OCI-LY1 (cell line): ENCODE measurements around the gene CCM2.

Experiments
- H2AFZ ChIP-seq: fragments of 200-600 bp; sonication (generic), shearing (Covaris generic); 2 replicates; pipeline ENCODE4 v1.6.0; 2014; ENCODE audit warnings: antibody characterized with exemption, mild to moderate bottlenecking, low read length
- H3F3A ChIP-seq: fragments of 200-600 bp; sonication (generic), shearing (Covaris generic); 2 replicates; pipeline ENCODE4 v1.6.0; 2014; ENCODE audit warnings: mild to moderate bottlenecking, antibody characterized with exemption, low read length, moderate library complexity; ENCODE audit not compliant: insufficient read depth
- H3K27ac ChIP-seq: fragments of 200-600 bp; sonication (generic); 2 replicates; pipeline ENCODE4 v1.5.1; 2014; ENCODE audit warnings: low read length, mixed run types, mild to moderate bottlenecking, low read depth; ENCODE audit not compliant: poor library complexity, severe bottlenecking
- H3K27me3 ChIP-seq: fragments of 200-600 bp; sonication (generic); 2 replicates; pipeline ENCODE4 v1.6.0; 2014; ENCODE audit warnings: antibody characterized with exemption, mild to moderate bottlenecking, low read length, moderate library complexity; ENCODE audit not compliant: insufficient read depth
- H3K36me3 ChIP-seq: fragments of 200-600 bp; sonication (generic); 2 replicates; pipeline ENCODE4 v1.6.1; 2014; ENCODE audit warnings: mild to moderate bottlenecking, antibody characterized with exemption, low read length, moderate library complexity, mixed read lengths; ENCODE audit not compliant: insufficient read depth
- H3K4me1 ChIP-seq: fragments of 200-600 bp; sonication (generic); 2 replicates; pipeline ENCODE4 v1.5.1; 2014; ENCODE audit warnings: mild to moderate bottlenecking, low read length, moderate library complexity; ENCODE audit not compliant: insufficient read depth, severe bottlenecking
- H3K4me2 ChIP-seq: fragments of 200-600 bp; sonication (generic), shearing (Covaris generic); 2 replicates; pipeline ENCODE4 v1.6.1; 2014; ENCODE audit warnings: low read length
- H3K4me3 ChIP-seq: fragments of 200-600 bp; sonication (generic); 2 replicates; pipeline ENCODE4 v1.5.1; 2014; ENCODE audit warnings: low read length, low read depth, mild to moderate bottlenecking, mixed read lengths; ENCODE audit not compliant: poor library complexity, severe bottlenecking
- H3K79me2 ChIP-seq: fragments of 200-600 bp; shearing (Covaris generic); 2 replicates; pipeline ENCODE4 v1.6.1; 2016; ENCODE audit warnings: mixed run types, low read length, mixed read lengths; ENCODE audit not compliant: insufficient read depth
- H3K9ac ChIP-seq: fragments of 200-600 bp; sonication (generic), shearing (Covaris generic); 2 replicates; pipeline ENCODE4 v1.6.1; 2014; ENCODE audit warnings: mild to moderate bottlenecking, low read length, mixed read lengths
- H3K9me2 ChIP-seq: fragments of 200-600 bp; sonication (generic), shearing (Covaris generic); 2 replicates; pipeline ENCODE4 v1.6.1; 2014; ENCODE audit warnings: low read depth, mild to moderate bottlenecking, low read length, mixed read lengths
- H3K9me3 ChIP-seq: fragments of 200-600 bp; shearing (Covaris generic); 2 replicates; pipeline ENCODE4 v1.6.1; 2014; ENCODE audit warnings: low read length, mixed read lengths
- H4K20me1 ChIP-seq: fragments of 200-600 bp; sonication (generic), shearing (Covaris generic); 2 replicates; pipeline ENCODE4 v1.6.0; 2016; ENCODE audit warnings: mild to moderate bottlenecking, low read length; ENCODE audit not compliant: insufficient read depth
- EZH2 ChIP-seq: fragments of 200-600 bp; sonication (generic), shearing (Covaris generic); IDR thresholded peaks from 2 replicates; pipeline ENCODE4 v1.8.0; 2017; ENCODE audit warnings: borderline replicate concordance, mixed run types, mild to moderate bottlenecking, antibody characterized with exemption, low read length, moderate library complexity, mixed read lengths
- TF ChIP-seq, protein P1 (sequence below): fragments of 200-600 bp; sonication (generic), shearing (Covaris generic); IDR thresholded peaks from 2 replicates; pipeline ENCODE4 v1.5.1; 2017; ENCODE audit warnings: mild to moderate bottlenecking, antibody characterized with exemption, low read length, moderate library complexity, mixed read lengths

CCM2 gene

DNA sequence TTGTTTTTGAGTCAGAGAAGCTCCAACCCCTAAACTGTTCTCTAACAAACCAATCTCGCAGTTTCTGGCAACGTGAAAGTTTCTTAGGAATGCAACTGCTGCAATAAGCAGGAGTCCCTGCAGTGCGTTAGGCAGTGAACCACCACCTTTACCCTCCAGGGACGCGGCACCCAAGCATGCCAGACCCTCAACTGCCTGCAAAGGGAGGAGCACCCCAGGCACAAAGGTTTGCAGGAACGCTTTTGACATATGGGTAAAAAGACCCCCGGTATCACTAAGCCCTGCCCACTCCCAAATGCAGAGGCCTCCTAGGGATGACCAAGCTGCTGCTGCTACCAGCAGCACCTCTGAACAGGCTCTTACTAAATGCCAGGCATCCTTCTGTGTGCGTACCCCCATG lies 106.8 kb downstream of the CCM2 start:
- H3K27ac ChIP-seq = no peak overlapping the region
- no peak overlapping the region; the same call in 1 of the 2 replicates for H3K9ac ChIP-seq
- H4K20me1 ChIP-seq = no peaks in the 10 kb centered on the region; the same call in 1 of the 2 replicates
- H3F3A ChIP-seq = no peaks in the 10 kb centered on the region
- H3K9me3 ChIP-seq = no peaks in the 10 kb centered on the region
- H3K36me3 ChIP-seq = peaks cover 82% of the 10 kb centered on the region
- H3K9me2 ChIP-seq = no peaks in the 10 kb centered on the region
- H3K4me2 ChIP-seq = no peak overlapping the region
- no peak for TF ChIP-seq EZH2
- TF ChIP-seq, protein P1, sequence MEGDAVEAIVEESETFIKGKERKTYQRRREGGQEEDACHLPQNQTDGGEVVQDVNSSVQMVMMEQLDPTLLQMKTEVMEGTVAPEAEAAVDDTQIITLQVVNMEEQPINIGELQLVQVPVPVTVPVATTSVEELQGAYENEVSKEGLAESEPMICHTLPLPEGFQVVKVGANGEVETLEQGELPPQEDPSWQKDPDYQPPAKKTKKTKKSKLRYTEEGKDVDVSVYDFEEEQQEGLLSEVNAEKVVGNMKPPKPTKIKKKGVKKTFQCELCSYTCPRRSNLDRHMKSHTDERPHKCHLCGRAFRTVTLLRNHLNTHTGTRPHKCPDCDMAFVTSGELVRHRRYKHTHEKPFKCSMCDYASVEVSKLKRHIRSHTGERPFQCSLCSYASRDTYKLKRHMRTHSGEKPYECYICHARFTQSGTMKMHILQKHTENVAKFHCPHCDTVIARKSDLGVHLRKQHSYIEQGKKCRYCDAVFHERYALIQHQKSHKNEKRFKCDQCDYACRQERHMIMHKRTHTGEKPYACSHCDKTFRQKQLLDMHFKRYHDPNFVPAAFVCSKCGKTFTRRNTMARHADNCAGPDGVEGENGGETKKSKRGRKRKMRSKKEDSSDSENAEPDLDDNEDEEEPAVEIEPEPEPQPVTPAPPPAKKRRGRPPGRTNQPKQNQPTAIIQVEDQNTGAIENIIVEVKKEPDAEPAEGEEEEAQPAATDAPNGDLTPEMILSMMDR = no peak
- H3K27me3 ChIP-seq = no peaks in the 10 kb centered on the region
- peaks cover 46% of the 10 kb centered on the region for H3K79me2 ChIP-seq
- peaks cover 33% of the 10 kb centered on the region for H3K4me1 ChIP-seq
- H2AFZ ChIP-seq = no peak overlapping the region
- no peak overlapping the region for H3K4me3 ChIP-seq

DNA sequence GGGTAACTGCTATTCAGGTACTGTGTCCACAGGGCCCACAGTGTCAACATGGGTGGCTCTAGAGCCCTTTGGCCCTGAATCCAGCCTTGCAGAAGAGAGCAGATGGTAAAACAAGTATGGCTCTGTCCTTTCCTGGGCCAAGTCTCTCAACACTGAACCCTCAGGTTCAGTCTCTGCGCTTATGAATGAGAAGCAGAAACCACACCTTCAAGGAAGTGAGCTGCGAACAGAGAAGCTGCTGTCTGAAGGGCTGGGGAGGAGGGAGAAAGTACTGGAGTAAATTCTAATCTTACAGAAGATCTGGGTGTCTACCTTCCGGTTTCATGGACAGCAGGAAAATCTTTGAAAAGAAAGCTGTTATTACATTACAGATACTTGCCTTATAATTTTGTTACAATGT lies 107.4 kb downstream of the CCM2 start:
- Histone ChIP-seq H3K4me3 (no peak overlapping the region), H3K27ac (no peak overlapping the region), H3K9me2 (no peaks in the 10 kb centered on the region), H3F3A (no peaks in the 10 kb centered on the region), H3K9ac (no peak overlapping the region; the same call in 1 of the 2 replicates), H3K9me3 (no peaks in the 10 kb centered on the region), H3K4me2 (no peak overlapping the region; the same call in 1 of the 2 replicates), H3K36me3 (peaks cover 77% of the 10 kb centered on the region), H3K27me3 (no peaks in the 10 kb centered on the region), H2AFZ (no peak overlapping the region), H3K79me2 (peaks cover 46% of the 10 kb centered on the region), H4K20me1 (no peaks in the 10 kb centered on the region; the same call in 1 of the 2 replicates), H3K4me1 (peaks cover 37% of the 10 kb centered on the region)
- TF ChIP-seq EZH2 = no peak
- TF ChIP-seq, protein P1 = no peak

DNA sequence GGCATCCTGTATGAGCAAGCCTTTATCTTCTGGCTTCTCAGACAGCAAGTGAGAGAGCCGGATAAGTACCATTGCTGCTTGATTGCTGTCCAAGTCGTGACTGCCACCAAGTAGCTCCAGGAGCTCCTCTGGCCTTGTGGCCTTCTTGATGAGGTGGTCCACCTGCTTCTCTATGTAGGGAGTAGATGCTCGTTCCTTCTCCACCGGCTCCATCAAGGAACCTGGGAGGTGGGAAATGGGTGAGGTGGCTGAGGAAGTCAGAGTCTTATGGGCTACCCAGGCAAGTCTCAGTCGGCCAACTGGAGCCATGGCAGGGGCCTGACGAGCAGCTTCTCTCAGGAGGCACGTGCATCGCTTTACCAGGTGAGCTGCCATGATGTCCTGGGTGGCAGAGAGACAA lies 108.9 kb downstream of the CCM2 start:
- Histone ChIP-seq H3K9ac (no peak overlapping the region; the same call in 1 of the 2 replicates), H3K79me2 (peaks cover 46% of the 10 kb centered on the region), H3K27ac (no peak overlapping the region), H3K36me3 (peaks cover 62% of the 10 kb centered on the region), H3K9me3 (no peaks in the 10 kb centered on the region), H2AFZ (no peak overlapping the region), H3K4me3 (no peak overlapping the region), H4K20me1 (no peaks in the 10 kb centered on the region; the same call in 1 of the 2 replicates), H3K27me3 (no peaks in the 10 kb centered on the region; the same call in 1 of the 2 replicates), H3F3A (peaks cover 5% of the 10 kb centered on the region; the same call in 1 of the 2 replicates), H3K9me2 (no peaks in the 10 kb centered on the region), H3K4me2 (peak overlapping the region; percentile 37), H3K4me1 (peaks cover 42% of the 10 kb centered on the region)
- TF ChIP-seq, protein P1 = no peak
- TF ChIP-seq EZH2 = no peak
